Right cardiac atrium (tissue), 5 donors: ENCODE results near the gene HMGXB4. TPM values are rescaled to one million over a fixed set of nuclear protein-coding genes. Genes with fewer than 3 reads are reported as not detected.

Source experiments
- ATAC-seq, 2 donors: fragments of 200-7000 bp; cut with Tn5 transposase; one replicate each; pipeline versions ENCODE4 v1.8.0 to v1.9.1; 2020; ENCODE audit warnings: moderate library complexity in 2 of 2, mild to moderate bottlenecking in 1 of 2
- DNase-seq, 3 donors: peaks; one replicate each; pipeline ENCODE4 v3.0.0-alpha.2; 2020
- H3K27ac ChIP-seq: one replicate; pipeline ENCODE4 v1.5.1; 2013; ENCODE audit warnings: mild to moderate bottlenecking, low read length, control low read depth, moderate library complexity
- H3K27me3 ChIP-seq: one replicate; pipeline ENCODE4 v1.6.1; 2013; ENCODE audit not compliant: control insufficient read depth, insufficient read depth
- H3K4me1 ChIP-seq: one replicate; pipeline ENCODE4 v1.6.1; 2013; ENCODE audit warnings: low read length; ENCODE audit not compliant: control insufficient read depth, insufficient read depth
- H3K4me3 ChIP-seq: one replicate; pipeline ENCODE4 v1.5.1; 2013; ENCODE audit warnings: low read length, control low read depth
- H3K9me3 ChIP-seq: one replicate; pipeline ENCODE4 v1.6.1; 2013; ENCODE audit warnings: low read length; ENCODE audit not compliant: control insufficient read depth
- WGBS: extraction: QIAGEN DNeasy Blood & Tissue Kit; methylation state at CpG from one replicate; pipeline ENCODE4 v1.1.7; 2013; 5-methylcytosine and 5-hydroxymethylcytosine counted together
- intact Hi-C, 4 donors: fragments of 100-400 bp; cut with DNase I; formaldehyde crosslinking; loops; one replicate each; pipeline versions ENCODE4 v1.11.0 to v1.14.0; 2022 to 2023
- long read RNA-seq, 4 donors: library from polyadenylated mRNA; unstranded; transcript quantifications; one replicate each; pipeline ENCODE4 v2.0.0, GENCODE V29; 2020 to 2021
- polyA plus RNA-seq: library from polyadenylated mRNA; stranded (reverse); fragments of 200-250 nt; gene quantifications from one replicate; pipeline ENCODE4 v1.2.3, GENCODE V29; 2013
- total RNA-seq, 4 donors: library from RNA; stranded (reverse); fragmentation: NEBNext Ultra II Directional; extraction: Animal tissue kit (Norgen Biotek cat#: 25700); gene quantifications; one replicate each; pipeline ENCODE4 v1.2.1, GENCODE V29; 2021
- donor health status: healthy with polysubstance abuse.
- donor health status: DM: no; HTN: yes; CAD: no.
- donor health status: DM: no; HTN: no; CAD: no.
- donor health status: DM: no; HTN: yes; CAD: no; lungs with severe emphysema.
- donor health status: DM: yes; HTN: yes; CAD: no.

Gene HMGXB4
- total RNA-seq (10 to 100 TPM; 10.2 to 11.3 (median 10.7) TPM), polyA plus RNA-seq (5.7 TPM)
- long read RNA-seq, donor 1, partial matches to known transcripts: 6 of 11 reads
- long read RNA-seq, donor 1, other reads (novel, unspliced or antisense): 0 of 11 reads
- long read RNA-seq, donor 2, partial matches to known transcripts: 5 of 6 reads
- long read RNA-seq, donor 2, other reads (novel, unspliced or antisense): 1 of 6 reads
- long read RNA-seq, donor 3, partial matches to known transcripts: 7 of 14 reads
- long read RNA-seq, donor 3, other reads (novel, unspliced or antisense): 2 of 14 reads
- long read RNA-seq, donor 4, partial matches to known transcripts: 4 of 7 reads
- long read RNA-seq, donor 4, other reads (novel, unspliced or antisense): 2 of 7 reads

- no peaks in the 10 kb centered on the region for H3K9me3 ChIP-seq
- H3K4me3 ChIP-seq: peak within 1 kb of the TSS; percentile 99
- DNase-seq (peak; percentile 91 to 96 (median 95)), ATAC-seq (peak; percentile 96 to 97)
- H3K4me1 ChIP-seq: peaks cover 3% of the 10 kb centered on the region
- no peaks in the 10 kb centered on the region for H3K27me3 ChIP-seq
- intact Hi-C loops: no loop called here
- WGBS: under 1% methylated on average over 84 of the region's 84 CpGs
- H3K27ac ChIP-seq: peak within 1 kb of the TSS; percentile 98
These were observed at the start of gene HMGXB4 for GRCh38 chr22:35257321-35258190. Gene HMGXB4, plus strand, starts transcription at chr22:35257493. Its CDS starts 4,898 bp downstream, at chr22:35262391.

GRCh38 chr22:35208003-35208402, 49.3 kb upstream of the HMGXB4 start:
- intact Hi-C loops: no loop called here
- no peaks in the 10 kb centered on the region for H3K4me1 ChIP-seq
- no peak for ATAC-seq
- no peak for DNase-seq
- 73% methylated on average over 4 of the region's 4 CpGs for WGBS
- no peak overlapping the region for H3K27ac ChIP-seq
- H3K27me3 ChIP-seq: no peaks in the 10 kb centered on the region
- no peaks in the 10 kb centered on the region for H3K9me3 ChIP-seq
- no peak overlapping the region for H3K4me3 ChIP-seq

GRCh38 chr22:35209203-35209602, 48.1 kb upstream of the HMGXB4 start:
- 76% methylated on average over 7 of the region's 7 CpGs for WGBS
- H3K27me3 ChIP-seq: no peaks in the 10 kb centered on the region
- no peaks in the 10 kb centered on the region for H3K9me3 ChIP-seq
- intact Hi-C loops: no loop called here
- H3K27ac ChIP-seq: no peak overlapping the region
- H3K4me1 ChIP-seq: no peaks in the 10 kb centered on the region
- DNase-seq (no peak), ATAC-seq (no peak)
- no peak overlapping the region for H3K4me3 ChIP-seq

- Histone ChIP-seq H3K9me3 (no peaks in the 10 kb centered on the region), H3K4me1 (no peaks in the 10 kb centered on the region), H3K27me3 (no peaks in the 10 kb centered on the region), H3K27ac (no peak overlapping the region), H3K4me3 (no peak overlapping the region)
- 36% methylated on average over 3 of the region's 3 CpGs for WGBS
- ATAC-seq (peak in 1 of 2 donors; percentile 54), DNase-seq (no peak)
- intact Hi-C loops: no loop called here
These were observed 45.3 kb upstream of the HMGXB4 start for GRCh38 chr22:35212009-35212408.

- 85% methylated on average over 3 of the region's 3 CpGs for WGBS
- Histone ChIP-seq H3K4me3 (no peak overlapping the region), H3K27me3 (no peaks in the 10 kb centered on the region), H3K9me3 (no peaks in the 10 kb centered on the region), H3K4me1 (no peaks in the 10 kb centered on the region), H3K27ac (no peak overlapping the region)
- DNase-seq (no peak), ATAC-seq (no peak)
- intact Hi-C loops: no loop called here
These were observed 44.3 kb upstream of the HMGXB4 start for GRCh38 chr22:35212996-35213395.

- Histone ChIP-seq H3K27me3 (no peaks in the 10 kb centered on the region), H3K27ac (no peak overlapping the region), H3K9me3 (no peaks in the 10 kb centered on the region), H3K4me1 (no peaks in the 10 kb centered on the region), H3K4me3 (no peak overlapping the region)
- no peak for ATAC-seq
- DNase-seq: no peak
- intact Hi-C loops: no loop called here
- WGBS: 87% methylated on average over 6 of the region's 6 CpGs
These were observed 42.3 kb upstream of the HMGXB4 start for GRCh38 chr22:35214968-35215367.

- WGBS: 30% methylated on average over 3 of the region's 3 CpGs
- H3K4me3 ChIP-seq: no peak overlapping the region
- intact Hi-C loops: no loop called here
- H3K4me1 ChIP-seq: no peaks in the 10 kb centered on the region
- H3K9me3 ChIP-seq: no peaks in the 10 kb centered on the region
- DNase-seq (no peak), ATAC-seq (no peak)
- H3K27ac ChIP-seq: no peak overlapping the region
- no peaks in the 10 kb centered on the region for H3K27me3 ChIP-seq
These were observed 41.3 kb upstream of the HMGXB4 start for GRCh38 chr22:35215993-35216392.

DNA sequence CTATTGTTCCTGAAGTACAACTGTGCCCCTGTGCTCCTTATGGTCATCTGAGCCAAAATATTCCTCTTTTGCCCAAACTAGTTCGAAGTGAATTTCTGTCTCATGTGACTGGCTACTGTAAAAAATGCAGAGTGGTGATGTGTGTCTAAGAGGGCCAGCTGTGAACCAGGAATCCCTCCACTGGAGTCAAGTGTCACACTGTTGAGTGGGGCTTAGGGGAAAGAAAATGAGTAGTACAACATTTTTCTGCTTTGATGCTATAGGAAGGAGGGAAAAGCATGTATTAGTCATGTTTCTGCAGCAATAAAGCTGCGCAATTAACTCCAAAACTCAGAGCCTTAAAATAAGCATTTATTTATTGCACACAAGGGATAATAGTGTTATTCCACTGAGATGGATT, 39.8 kb upstream of the HMGXB4 start:
- Histone ChIP-seq H3K4me3 (no peak overlapping the region), H3K27me3 (no peaks in the 10 kb centered on the region), H3K9me3 (no peaks in the 10 kb centered on the region), H3K27ac (no peak overlapping the region), H3K4me1 (no peaks in the 10 kb centered on the region)
- DNase-seq: no peak
- 63% methylated on average over 2 of the region's 2 CpGs for WGBS
- no peak for ATAC-seq
- intact Hi-C loops: no loop called here

GRCh38 chr22:35218079-35218478, 39.2 kb upstream of the HMGXB4 start:
- ATAC-seq (no peak), DNase-seq (no peak)
- intact Hi-C loops: no loop called here
- no peak overlapping the region for H3K4me3 ChIP-seq
- no peak overlapping the region for H3K27ac ChIP-seq
- H3K4me1 ChIP-seq: no peaks in the 10 kb centered on the region
- no peaks in the 10 kb centered on the region for H3K9me3 ChIP-seq
- H3K27me3 ChIP-seq: no peaks in the 10 kb centered on the region

DNA sequence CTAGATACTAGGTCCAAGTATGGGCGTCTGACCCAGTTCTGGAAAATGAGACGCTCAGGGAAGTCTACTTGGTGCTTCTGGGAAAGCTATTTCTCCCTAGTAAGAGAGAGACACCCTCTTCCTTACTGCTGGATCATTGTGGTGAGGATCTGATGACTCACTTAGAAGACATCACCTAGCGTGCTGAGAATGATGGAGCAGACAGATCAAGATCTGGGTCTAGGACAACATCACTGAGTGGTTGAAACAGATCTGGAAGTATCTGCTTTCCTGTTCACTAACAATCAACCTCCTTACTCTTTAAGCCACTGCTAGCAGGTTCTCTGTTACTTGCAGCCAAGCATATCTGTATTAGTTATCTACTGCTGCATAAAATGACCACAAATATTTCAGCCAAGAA, 38.3 kb upstream of the HMGXB4 start:
- H3K27ac ChIP-seq: no peak overlapping the region
- ATAC-seq (no peak), DNase-seq (no peak)
- WGBS: 58% methylated on average over 3 of the region's 3 CpGs
- H3K4me3 ChIP-seq: no peak overlapping the region
- H3K27me3 ChIP-seq: no peaks in the 10 kb centered on the region
- H3K9me3 ChIP-seq: no peaks in the 10 kb centered on the region
- intact Hi-C loops: no loop called here
- H3K4me1 ChIP-seq: no peaks in the 10 kb centered on the region

GRCh38 chr22:35220221-35220620, 37.1 kb upstream of the HMGXB4 start:
- H3K27me3 ChIP-seq: no peaks in the 10 kb centered on the region
- WGBS: 76% methylated on average over 2 of the region's 2 CpGs
- no peaks in the 10 kb centered on the region for H3K4me1 ChIP-seq
- H3K27ac ChIP-seq: no peak overlapping the region
- ATAC-seq (no peak), DNase-seq (no peak)
- H3K4me3 ChIP-seq: no peak overlapping the region
- intact Hi-C loops: no loop called here
- H3K9me3 ChIP-seq: no peaks in the 10 kb centered on the region
